T-helper 2 cell (primary cell): ENCODE data around the gene KNCN.
A peak's percentile ranks its signal among the peaks of the same experiment; 100 is the strongest.

Experiments used
- DNase-seq, 5 experiments: peaks; one replicate each; pipeline versions ENCODE4 v3.0.0 to v3.0.0-alpha.2; 2012 to 2022
- total RNA-seq, 2 donors: gene quantifications; one replicate each; lab custom pipeline; 2026; lab: John Stamatoyannopoulos, UW

KNCN gene
- 0 to 0.07 reads per million in 2 donors for total RNA-seq

DNA sequence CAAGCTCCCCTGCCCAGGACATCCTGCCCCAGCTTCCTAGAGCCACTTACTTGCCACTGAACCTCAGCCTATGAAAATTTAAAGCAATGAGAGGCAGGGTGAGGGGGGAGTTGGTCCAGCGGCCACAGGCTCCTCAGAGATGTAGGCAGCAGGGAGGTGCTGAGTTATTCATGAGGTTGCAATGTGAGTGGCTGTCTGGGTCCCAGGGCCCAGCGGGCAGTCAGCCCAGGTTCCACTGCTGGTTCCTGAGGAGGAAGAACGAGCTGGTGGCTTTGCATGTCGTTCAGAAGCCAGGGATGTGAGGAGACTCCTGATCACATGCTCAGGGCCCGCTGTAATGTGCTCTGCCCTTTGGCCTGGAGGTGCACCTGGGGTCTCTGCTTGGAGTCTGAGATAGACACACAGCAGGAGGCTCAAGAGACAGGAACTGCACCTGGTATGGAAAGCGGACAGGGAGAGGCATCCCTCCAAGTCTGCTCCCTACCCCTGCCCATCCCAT, at the start of gene KNCN:
KNCN (minus strand) TSS at position 51 of the 499 bp plus-strand sequence. CDS start 432 bp downstream, outside the sequence.
- DNase-seq, result no peak

- DNase-seq, result peak in 1 of 5 experiments; percentile 59
Measured at GRCh38 chr1:46599059-46599970, 47.9 kb upstream of the KNCN start.

- DNase-seq, result no peak
Measured at GRCh38 chr1:46596846-46597245, 45.4 kb upstream of the KNCN start.

- DNase-seq, result no peak
Measured at GRCh38 chr1:46596036-46596435, 44.6 kb upstream of the KNCN start.

GRCh38 chr1:46595127-46595526, 43.7 kb upstream of the KNCN start:
- peak in 1 of 5 experiments; percentile 33 for DNase-seq

DNA sequence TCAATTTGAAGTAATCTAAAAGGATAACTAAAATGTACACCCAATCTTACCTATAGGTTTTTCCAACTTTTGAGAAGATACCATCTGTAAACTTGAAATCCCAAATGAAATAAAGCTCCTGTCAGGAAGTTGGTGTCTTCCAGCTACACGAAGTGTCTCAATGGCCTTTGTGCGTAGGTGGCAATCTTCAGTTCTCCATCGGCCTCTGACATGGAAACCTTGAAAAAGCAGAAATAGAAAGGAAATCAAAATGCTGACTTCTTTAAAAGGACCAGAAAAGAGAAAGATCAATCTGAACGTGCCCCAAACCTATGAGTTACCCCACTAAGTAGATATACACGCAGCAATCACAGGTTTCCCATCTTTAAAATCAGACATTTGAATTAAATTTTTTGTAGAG, 42.6 kb upstream of the KNCN start:
- DNase-seq, result no peak

DNA sequence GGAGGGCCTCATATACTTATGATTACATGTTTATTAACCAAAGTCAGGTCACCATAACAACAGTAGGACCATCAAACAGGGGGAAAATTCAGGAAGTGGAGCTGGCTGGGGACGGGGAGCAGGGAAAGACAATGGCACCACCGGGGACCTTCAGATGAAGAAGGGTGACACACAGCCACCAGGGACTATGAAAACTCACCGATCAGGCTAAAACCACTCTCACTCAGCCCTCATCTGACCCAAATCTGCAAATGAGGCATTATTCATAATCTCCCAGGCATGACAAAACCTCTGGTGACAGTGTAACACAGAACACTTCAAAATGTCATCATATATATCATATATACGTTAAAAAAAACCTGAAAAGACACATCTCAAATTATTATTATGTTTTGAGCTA, 41.4 kb upstream of the KNCN start:
- DNase-seq, result no peak

DNA sequence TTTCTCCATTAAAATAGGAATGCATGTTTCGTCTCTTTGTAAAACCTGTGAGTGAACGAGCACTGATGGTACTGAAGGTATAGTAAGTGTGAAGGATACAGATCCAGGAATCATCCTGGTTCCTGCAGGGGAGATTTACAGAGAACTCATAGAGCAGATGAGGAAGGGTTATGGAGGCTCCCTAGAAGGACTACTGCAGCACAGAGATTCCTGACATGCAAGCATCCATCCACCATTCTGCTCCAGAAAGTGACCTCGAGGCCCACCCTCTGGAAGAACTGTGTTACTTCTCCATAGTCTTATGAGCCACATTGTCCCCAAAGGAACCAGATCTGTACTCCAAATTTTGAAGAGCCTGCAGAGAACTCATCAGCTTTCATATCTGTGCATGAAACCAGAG, 38.1 kb upstream of the KNCN start:
- no peak for DNase-seq

GRCh38 chr1:46587069-46587468, 35.6 kb upstream of the KNCN start:
- no peak for DNase-seq

- DNase-seq, result no peak
Measured at GRCh38 chr1:46585312-46585938, 34.0 kb upstream of the KNCN start.

DNA sequence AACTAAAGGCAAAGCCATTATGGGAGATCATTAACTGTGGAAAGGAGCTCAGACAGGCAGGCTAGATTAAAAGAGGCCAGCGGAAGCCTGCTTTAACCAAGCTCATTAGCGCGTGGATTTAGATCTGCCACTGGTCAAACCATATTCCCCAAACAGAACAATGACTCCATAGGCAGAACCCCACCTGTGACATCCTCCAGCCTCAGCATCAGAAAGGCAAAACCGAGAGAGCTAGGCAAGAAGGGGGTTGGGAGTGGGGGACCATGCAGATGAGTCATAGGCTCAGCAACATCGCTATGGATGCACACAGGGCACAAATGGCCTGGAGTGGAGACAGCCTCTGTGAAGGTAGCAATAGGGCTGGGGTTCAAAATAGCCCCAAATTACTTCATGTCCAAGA, 32.0 kb upstream of the KNCN start:
- no peak for DNase-seq

DNA sequence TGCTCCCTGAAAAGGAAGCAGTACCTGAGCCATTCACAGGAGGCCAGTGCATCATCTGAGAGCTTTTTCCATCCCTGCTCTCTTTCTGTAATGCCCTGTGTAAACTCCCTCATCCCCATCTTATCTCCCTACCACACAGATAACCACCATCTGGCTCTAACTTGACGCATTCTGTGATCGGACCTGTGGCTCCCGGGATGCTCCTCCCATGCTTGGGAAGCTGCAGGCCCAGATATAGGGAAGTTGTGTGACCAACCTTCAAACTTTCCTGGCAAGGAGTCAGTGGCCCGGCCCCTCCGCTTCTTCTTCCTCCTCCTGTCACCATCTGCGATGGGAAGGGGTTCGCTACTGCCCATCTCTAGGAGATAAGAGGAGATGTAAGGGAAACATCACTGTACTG, 31.5 kb upstream of the KNCN start:
- no peak for DNase-seq

DNA sequence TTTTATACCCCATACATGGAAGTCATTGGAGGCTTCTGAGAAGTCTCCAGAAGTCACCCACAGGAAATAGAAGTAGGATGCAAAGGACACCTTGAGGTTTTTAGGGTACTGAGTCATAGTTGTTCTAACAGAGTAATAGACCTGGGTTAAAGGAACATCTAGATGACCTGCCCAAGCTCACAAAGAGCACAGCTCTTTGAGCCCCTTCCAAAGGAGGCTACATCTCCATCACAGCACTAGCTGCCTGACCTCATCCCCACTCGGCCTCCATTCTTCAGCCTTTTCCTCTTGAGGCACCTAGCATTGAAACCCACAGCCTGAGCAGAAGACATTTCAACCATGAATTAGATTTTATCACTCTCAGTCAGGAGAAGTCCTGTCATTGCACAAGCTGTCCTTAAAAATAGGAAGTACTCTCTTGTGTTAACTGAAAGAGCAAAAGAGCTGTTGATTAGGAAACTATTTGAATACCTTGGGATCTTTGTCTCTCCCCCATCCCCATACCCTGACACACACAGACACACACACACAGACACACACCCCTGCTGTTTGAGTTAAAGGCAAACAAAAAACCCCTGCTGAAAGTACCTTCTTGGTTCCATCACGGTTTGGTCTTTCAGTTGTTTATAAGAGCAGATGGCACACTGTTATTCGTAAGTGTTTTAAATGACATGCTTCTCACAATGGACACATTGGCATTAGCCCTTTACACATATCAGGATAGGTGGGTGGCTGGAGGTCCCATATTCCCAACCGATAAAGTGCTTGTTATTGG, 30.4 kb upstream of the KNCN start:
- peak in 2 of 5 experiments; percentile 43 to 87 for DNase-seq

DNA sequence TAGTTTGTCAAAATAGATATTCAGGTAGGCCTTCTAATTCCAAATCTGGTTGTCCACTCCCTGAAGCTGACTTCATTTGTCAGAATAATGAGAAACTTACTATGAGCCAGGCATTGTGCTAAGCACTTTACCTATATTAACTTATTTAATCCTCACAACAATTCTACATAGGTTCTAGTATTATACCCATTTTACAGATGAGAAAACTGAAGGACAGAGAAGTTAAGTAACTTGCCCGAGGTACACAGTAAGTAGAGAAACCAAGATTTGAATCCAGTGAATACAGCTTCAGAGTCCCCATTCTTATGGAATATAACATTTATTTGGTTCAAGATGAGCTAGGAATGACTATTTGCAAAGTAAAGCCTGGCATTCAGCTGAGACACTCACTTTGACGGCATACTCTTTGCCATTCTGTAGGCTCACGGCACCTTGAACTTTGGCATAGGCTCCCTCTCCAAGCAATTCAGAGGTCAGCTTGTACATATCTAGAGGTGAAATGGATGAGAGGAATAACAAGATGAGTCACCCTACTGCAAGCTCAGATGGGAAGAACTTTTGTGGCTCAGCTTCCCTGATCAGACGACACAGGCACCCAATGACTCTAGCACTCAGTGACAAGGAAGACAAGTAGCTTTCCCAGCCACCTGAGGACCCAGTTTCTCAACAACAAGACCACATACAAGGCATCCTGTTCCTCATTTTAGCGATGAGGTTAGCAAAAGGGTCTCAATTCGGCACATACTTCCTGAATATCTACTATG, 28.9 kb upstream of the KNCN start:
- DNase-seq, result no peak

- DNase-seq, result peak in 1 of 5 experiments; percentile 86
Measured at GRCh38 chr1:46577671-46578070, 26.2 kb upstream of the KNCN start.

DNA sequence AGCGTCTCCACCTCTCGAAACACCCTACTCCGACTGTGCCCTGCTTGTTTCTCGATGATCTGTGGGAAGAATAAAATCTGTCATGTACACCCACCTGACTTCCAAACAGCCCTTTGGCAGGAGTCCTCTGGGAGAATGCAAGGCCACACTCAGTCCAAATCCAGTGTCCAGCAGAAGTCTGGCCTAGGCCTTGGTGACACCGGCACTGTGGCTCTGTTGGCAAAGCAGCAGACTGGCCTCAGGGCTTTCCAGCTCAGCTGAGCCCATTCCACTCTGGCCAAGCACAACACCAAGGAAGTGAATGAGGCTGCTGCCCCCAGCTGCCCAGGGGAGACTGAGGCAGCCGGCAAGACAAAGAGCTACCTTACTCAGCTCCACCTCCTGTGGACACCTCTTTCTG, 25.1 kb upstream of the KNCN start:
- no peak for DNase-seq

DNA sequence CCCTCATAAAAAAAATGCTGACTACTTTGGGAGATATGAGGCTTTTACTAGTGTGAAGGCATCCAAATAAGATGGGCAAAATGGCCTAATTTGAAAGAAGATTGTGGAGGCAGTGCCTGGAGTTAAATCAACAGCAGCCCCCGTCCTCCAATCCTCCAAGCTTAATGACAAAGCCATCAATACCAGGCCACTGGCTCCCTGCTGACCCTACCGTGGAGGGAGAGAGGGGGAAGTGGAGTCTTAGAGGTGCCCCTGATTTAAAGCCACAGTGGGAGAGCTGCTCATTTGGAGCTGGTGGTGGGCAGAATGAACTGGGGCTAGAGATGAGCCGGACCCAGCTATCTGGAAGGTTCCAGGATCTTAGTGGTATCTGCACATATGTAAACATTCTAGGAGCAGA, 24.3 kb upstream of the KNCN start:
- DNase-seq, result no peak

DNA sequence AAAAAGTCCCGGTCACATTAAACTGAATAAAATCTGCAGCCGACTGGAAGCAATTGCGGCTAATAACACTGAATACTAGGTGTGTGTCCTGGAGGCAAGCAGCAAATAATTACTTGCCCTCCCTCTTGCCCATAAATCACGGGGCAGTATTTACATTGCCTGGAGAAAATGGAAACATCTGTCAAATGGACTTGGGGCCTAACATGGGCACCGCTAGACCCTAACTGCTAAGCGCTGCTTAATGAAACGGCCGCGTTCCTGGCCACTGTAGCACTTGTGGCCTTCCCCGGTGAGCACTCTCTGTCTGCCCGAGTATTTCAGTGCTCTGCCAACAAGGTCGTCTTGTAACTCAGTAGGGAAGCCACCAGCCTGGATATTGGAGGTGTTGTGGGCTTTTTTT, 23.9 kb upstream of the KNCN start:
- no peak for DNase-seq

GRCh38 chr1:46571691-46572225, 20.3 kb upstream of the KNCN start:
- no peak for DNase-seq

DNA sequence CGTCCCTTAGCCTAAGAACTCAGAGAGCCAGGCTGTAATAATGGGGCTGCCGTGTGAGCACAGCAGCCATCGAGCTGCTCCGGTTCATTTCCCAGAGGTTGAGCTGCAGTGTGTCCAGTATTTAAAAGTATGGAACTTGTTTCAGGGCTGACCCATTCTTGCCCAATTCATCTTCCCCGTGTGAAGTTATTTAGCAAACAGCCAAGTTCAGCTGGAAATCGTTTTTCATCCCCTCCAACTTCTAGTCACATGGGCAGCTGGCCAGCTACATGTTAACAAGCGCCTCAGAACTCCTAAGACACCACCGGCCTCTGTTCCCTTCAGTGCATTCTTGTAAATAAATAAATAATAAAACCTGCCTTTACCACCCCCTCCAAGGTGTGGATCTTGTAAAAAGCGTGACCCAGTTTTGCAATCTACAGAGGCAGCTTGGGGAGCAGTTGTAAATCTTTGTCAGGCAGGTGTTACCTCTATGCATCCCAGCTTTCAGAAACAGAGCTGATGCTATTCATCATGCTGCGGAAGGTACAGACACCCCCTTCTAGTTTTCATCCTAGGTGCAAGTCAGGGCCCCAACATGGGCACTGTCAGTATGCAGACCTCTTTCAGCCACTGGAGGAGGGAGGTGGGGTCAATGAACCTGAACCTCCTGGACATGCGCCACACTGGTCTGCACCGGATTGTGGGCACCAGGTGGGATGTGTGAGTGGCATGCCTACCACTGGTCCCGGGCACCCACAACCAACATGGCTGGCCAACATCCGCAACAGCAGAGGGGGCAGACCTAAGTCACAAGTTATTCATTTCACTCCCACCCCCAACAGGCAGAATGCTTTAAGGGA, 18.7 kb upstream of the KNCN start:
- DNase-seq, result no peak

DNA sequence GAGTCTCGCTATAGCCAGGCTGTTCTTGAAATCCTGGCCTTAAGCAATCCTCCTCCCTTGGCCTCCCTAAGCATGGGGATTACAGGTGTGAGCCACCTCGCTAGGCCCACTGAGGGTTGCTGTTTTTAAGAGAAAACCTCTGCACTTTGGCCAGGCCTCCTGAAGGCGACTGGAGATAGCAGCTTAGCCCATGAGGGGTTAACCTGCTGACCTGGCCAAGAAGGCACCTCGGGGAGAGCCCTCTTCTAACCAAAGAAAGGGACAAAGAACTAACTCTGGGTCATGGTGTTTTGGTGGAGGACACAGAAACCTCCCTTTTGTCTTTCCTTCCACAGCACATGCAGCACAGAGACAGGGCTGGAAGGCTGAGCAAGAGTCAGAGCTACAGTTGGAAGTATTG, 17.7 kb upstream of the KNCN start:
- DNase-seq, result no peak
